Peyer's patch (tissue), 4 donors: ENCODE measurements around the gene PLCH2. TPM values are rescaled to one million over a fixed set of nuclear protein-coding genes. Genes with fewer than 3 reads are reported as not detected.

ENCODE experiments used
- DNase-seq, 3 donors: peaks; one replicate each; pipeline ENCODE4 v3.0.0-alpha.2; 2017 to 2019
- H3K27ac ChIP-seq, 4 donors: fragments of 200-600 bp; sonication (generic); one replicate each; pipeline ENCODE4 v1.5.1; 2016 to 2019
- H3K27me3 ChIP-seq, 2 donors: fragments of 200-600 bp; sonication (generic); one replicate each; pipeline ENCODE4 v1.5.1; 2019
- H3K36me3 ChIP-seq, 3 donors: fragments of 200-600 bp; sonication (generic); one replicate each; pipeline ENCODE4 v1.5.1; 2016 to 2019
- H3K4me1 ChIP-seq, 4 donors: fragments of 200-600 bp; sonication (generic); one replicate each; pipeline ENCODE4 v1.5.1; 2016 to 2019
- H3K4me3 ChIP-seq, 4 donors: fragments of 200-600 bp; sonication (generic); 1 replicate in 3 of 4; 2 replicates in 1 of 4; pipeline ENCODE4 v1.5.1; 2016 to 2019; ENCODE audit warnings: mild to moderate bottlenecking in 1 of 4
- H3K9me3 ChIP-seq, 4 donors: fragments of 200-600 bp; sonication (generic); one replicate each; pipeline ENCODE4 v1.5.1; 2016 to 2019; ENCODE audit warnings: mild to moderate bottlenecking in 1 of 4
- POLR2A ChIP-seq, 2 donors: fragments of 450-650 bp; IDR thresholded peaks; one replicate each; pipeline ENCODE4 v1.5.1; 2017; ENCODE audit warnings: antibody characterized with exemption in 2 of 2, mild to moderate bottlenecking in 2 of 2, moderate library complexity in 2 of 2
- total RNA-seq, 4 donors: library from RNA; depleted of rRNA; stranded (reverse); fragments of >200 nt; gene quantifications; one replicate each; pipeline ENCODE4 v1.1.0, GENCODE V29; 2016
- TF ChIP-seq, protein P1 (sequence below), 6 experiments: fragments of 450-650 bp in 4 of 6; fragments of 200-600 bp in 2 of 6; sonication (generic) in 1 of 6; IDR thresholded peaks; one replicate each; pipeline ENCODE4 v1.5.1; 2017 to 2019; ENCODE audit warnings: antibody characterized with exemption in 6 of 6, mild to moderate bottlenecking in 3 of 6, moderate library complexity in 1 of 6

The PLCH2 gene
- total RNA-seq, 4 donors from 2014 or later: 2.5 to 18.3 (median 7.8) TPM

DNA sequence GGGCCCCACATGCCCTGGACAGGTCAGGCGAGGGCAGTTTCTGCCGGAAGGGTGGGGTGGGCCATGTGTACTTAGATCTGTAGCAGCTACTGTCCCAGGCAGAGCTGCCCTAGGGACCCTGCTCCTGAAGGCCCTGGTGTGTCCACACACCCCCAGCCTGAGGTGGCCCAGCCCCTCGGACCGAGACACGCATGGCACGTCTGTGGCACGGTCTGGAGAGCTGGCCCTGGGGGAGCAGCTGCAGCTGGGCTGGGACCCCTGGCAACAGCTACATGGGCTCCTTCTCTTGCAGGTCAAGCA, 25.7 kb downstream of the PLCH2 start:
- no peaks in the 10 kb centered on the region for H3K36me3 ChIP-seq
- no peaks in the 10 kb centered on the region for H3K9me3 ChIP-seq
- no peak overlapping the region for H3K4me3 ChIP-seq
- TF ChIP-seq POLR2A (IDR thresholded peaks at IDR 0.05): no peak
- TF ChIP-seq, protein P1, sequence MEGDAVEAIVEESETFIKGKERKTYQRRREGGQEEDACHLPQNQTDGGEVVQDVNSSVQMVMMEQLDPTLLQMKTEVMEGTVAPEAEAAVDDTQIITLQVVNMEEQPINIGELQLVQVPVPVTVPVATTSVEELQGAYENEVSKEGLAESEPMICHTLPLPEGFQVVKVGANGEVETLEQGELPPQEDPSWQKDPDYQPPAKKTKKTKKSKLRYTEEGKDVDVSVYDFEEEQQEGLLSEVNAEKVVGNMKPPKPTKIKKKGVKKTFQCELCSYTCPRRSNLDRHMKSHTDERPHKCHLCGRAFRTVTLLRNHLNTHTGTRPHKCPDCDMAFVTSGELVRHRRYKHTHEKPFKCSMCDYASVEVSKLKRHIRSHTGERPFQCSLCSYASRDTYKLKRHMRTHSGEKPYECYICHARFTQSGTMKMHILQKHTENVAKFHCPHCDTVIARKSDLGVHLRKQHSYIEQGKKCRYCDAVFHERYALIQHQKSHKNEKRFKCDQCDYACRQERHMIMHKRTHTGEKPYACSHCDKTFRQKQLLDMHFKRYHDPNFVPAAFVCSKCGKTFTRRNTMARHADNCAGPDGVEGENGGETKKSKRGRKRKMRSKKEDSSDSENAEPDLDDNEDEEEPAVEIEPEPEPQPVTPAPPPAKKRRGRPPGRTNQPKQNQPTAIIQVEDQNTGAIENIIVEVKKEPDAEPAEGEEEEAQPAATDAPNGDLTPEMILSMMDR (IDR thresholded peaks at IDR 0.05): no peak
- no peak overlapping the region for H3K27ac ChIP-seq
- DNase-seq: no peak
- peaks cover 0 to 27% (median 5%) of the 10 kb centered on the region in 4 donors for H3K4me1 ChIP-seq
- peaks cover 0 to 11% of the 10 kb centered on the region in 2 donors for H3K27me3 ChIP-seq

DNA sequence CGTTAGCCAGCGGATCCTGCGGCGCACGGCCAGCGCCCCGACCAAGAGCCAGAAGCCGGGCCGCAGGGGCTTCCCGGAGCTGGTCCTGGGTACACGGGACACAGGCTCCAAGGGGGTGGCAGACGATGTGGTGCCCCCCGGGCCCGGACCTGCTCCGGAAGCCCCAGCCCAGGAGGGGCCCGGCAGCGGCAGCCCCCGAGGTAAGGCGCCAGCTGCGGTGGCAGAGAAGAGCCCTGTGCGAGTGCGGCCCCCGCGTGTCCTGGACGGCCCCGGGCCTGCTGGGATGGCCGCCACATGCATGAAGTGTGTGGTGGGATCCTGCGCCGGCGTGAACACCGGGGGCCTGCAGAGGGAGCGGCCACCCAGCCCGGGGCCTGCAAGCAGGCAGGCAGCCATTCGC, 26.1 kb downstream of the PLCH2 start:
- Histone ChIP-seq H3K27ac (no peak overlapping the region), H3K4me1 (peaks cover 0 to 22% (median 4%) of the 10 kb centered on the region in 4 donors), H3K27me3 (peaks cover 0 to 11% of the 10 kb centered on the region in 2 donors), H3K9me3 (no peaks in the 10 kb centered on the region), H3K4me3 (no peak overlapping the region), H3K36me3 (peaks cover 0 to 2% (median 0%) of the 10 kb centered on the region in 3 donors)
- TF ChIP-seq, protein P1 (IDR thresholded peaks at IDR 0.05): no peak
- TF ChIP-seq POLR2A (IDR thresholded peaks at IDR 0.05): no peak
- DNase-seq: no peak

DNA sequence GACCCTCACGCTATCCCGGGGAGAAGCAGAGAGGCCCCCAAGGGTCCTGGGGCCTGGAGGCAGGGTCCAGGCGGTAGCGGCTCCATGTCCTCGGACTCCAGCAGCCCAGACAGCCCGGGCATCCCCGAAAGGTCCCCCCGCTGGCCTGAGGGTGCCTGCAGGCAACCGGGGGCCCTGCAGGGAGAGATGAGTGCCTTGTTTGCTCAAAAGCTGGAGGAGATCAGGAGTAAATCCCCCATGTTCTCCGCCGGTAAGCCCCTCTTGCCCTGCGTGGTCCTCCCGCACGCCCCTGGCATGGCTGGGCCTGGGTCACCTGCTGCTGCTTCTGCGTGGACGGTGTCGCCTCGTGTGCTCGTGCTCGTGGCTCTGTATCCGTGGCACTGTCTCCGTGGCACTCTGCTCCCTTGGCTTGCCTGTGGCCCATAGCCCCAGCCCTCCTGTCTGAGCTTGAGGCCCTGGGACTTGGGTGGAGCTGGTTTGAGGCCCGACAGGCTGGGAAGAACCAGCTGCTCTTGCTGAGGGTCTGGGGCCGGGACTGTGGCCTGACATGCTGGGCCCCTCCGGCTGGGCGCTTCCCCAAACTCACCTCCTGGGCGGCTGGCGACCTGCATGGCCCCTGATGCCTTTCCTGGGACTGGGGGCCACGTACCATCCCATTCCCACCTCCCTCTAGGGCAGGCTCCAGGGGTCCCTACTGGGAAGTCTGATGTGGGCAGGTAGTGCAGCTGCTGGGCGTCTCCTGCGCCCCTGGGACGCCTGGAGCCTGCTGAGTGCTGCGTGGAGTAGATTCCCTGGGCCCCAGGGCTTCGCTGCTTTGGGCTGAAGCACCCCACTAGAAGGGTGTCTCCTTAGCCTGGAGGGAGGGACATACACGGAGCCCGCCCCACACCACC, 26.8 kb downstream of the PLCH2 start:
- H3K27me3 ChIP-seq: peaks cover 0 to 11% of the 10 kb centered on the region in 2 donors

DNA sequence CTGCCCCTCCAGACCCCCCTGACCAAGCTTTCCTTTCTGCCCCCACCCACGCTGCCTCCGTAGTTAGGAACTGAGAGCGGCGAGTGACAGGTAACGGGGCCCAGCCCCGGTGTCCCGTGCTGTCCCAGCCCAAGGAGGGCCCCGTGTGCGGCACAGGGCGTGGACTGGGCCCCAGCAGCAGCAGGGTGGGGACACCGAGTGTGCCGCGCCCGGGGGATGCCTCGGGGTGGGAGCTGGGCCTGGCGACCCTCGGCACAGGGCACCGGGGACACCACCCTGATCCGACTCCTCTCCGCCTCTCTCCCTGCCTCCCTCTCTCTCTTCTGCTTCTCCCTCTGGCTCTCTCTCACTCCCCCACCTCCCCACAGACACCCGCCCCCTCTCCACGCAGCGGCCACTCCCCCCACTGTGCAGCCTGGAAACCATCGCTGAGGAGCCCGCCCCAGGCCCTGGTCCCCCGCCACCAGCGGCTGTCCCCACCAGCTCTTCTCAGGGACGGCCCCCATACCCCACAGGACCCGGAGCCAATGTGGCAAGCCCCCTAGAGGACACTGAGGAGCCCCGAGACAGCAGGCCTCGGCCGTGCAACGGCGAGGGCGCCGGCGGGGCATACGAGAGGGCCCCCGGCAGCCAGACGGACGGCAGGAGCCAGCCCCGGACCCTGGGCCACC, 27.6 kb downstream of the PLCH2 start:
- TF ChIP-seq, protein P1 (IDR thresholded peaks at IDR 0.05): no peak
- no peak for TF ChIP-seq POLR2A (IDR thresholded peaks at IDR 0.05)
- no peak overlapping the region for H3K27ac ChIP-seq

More for the DNA sequence above, 26.8 kb downstream of the PLCH2 start:
- no peak for DNase-seq
- TF ChIP-seq, protein P1 (IDR thresholded peaks at IDR 0.05): no peak
- TF ChIP-seq POLR2A (IDR thresholded peaks at IDR 0.05): no peak
- Histone ChIP-seq H3K36me3 (peaks cover 0 to 8% (median 0%) of the 10 kb centered on the region in 3 donors), H3K4me3 (no peak overlapping the region), H3K4me1 (peaks cover 0 to 21% (median 4%) of the 10 kb centered on the region in 4 donors), H3K27ac (no peak overlapping the region), H3K9me3 (no peaks in the 10 kb centered on the region)

DNA sequence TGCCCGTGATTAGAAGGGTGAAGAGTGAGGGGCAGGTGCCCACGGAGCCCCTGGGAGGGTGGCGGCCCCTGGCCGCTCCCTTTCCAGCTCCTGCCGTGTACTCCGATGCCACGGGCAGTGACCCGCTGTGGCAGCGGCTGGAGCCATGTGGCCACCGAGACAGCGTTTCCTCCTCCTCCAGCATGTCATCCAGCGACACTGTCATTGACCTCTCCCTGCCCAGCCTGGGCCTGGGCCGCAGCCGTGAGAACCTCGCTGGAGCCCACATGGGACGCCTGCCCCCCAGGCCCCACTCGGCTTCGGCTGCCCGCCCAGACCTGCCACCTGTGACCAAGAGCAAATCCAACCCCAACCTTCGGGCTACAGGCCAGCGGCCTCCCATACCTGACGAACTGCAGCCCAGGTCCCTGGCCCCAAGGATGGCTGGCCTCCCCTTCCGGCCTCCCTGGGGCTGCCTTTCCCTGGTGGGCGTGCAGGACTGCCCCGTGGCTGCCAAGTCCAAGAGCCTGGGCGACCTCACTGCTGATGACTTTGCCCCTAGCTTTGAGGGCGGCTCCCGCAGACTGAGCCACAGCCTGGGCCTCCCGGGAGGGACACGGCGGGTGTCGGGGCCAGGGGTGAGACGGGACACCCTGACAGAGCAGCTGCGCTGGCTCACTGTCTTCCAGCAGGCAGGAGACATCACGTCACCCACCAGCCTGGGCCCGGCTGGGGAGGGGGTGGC, 28.3 kb downstream of the PLCH2 start:
- Histone ChIP-seq H3K4me3 (no peak overlapping the region), H3K4me1 (peaks cover 0 to 12% (median 4%) of the 10 kb centered on the region in 4 donors), H3K27ac (no peak overlapping the region), H3K36me3 (peaks cover 0 to 23% (median 0%) of the 10 kb centered on the region in 3 donors), H3K9me3 (no peaks in the 10 kb centered on the region), H3K27me3 (peaks cover 0 to 11% of the 10 kb centered on the region in 2 donors)
- DNase-seq: no peak
- TF ChIP-seq, protein P1 (IDR thresholded peaks at IDR 0.05): no peak
- no peak for TF ChIP-seq POLR2A (IDR thresholded peaks at IDR 0.05)

More for the DNA sequence above, 27.6 kb downstream of the PLCH2 start:
- H3K36me3 ChIP-seq: peaks cover 0 to 16% (median 0%) of the 10 kb centered on the region in 3 donors
- H3K9me3 ChIP-seq: no peaks in the 10 kb centered on the region
- no peak overlapping the region for H3K4me3 ChIP-seq
- no peak for DNase-seq
- peaks cover 0 to 11% of the 10 kb centered on the region in 2 donors for H3K27me3 ChIP-seq
- peaks cover 0 to 14% (median 4%) of the 10 kb centered on the region in 4 donors for H3K4me1 ChIP-seq
